Skeletal muscle tissue (tissue), 4 donors: ENCODE data around the gene SCUBE3. TPM values are rescaled to one million over a fixed set of nuclear protein-coding genes. Genes with fewer than 3 reads are reported as not detected.

Experiments
- H3K27ac ChIP-seq: one replicate; pipeline ENCODE4 v1.7.0; 2013; ENCODE audit warnings: mild to moderate bottlenecking, low read depth, low read length, inconsistent platforms
- H3K27me3 ChIP-seq, 3 donors: one replicate each; pipeline ENCODE4 v1.7.0; 2013; ENCODE audit warnings: low read length in 3 of 3; ENCODE audit not compliant: control insufficient read depth in 3 of 3, insufficient read depth in 3 of 3
- H3K36me3 ChIP-seq, 3 donors: one replicate each; pipeline ENCODE4 v1.7.0; 2013; ENCODE audit warnings: low read length in 3 of 3; ENCODE audit not compliant: control insufficient read depth in 3 of 3, insufficient read depth in 3 of 3
- H3K4me1 ChIP-seq, 3 donors: one replicate each; pipeline ENCODE4 v1.7.0; 2013; ENCODE audit warnings: low read length in 3 of 3, mild to moderate bottlenecking in 3 of 3; ENCODE audit not compliant: control insufficient read depth in 3 of 3, insufficient read depth in 3 of 3
- H3K4me3 ChIP-seq, 3 donors: one replicate each; pipeline ENCODE4 v1.7.0; 2013; ENCODE audit warnings: low read length in 3 of 3
- H3K9ac ChIP-seq, 3 donors: one replicate each; pipeline ENCODE4 v1.7.0; 2013; ENCODE audit warnings: low read length in 3 of 3, mild to moderate bottlenecking in 3 of 3, moderate library complexity in 2 of 3, low read depth in 1 of 3
- H3K9me3 ChIP-seq, 3 donors: one replicate each; pipeline ENCODE4 v1.7.0; 2013; ENCODE audit warnings: low read length in 3 of 3; ENCODE audit not compliant: control insufficient read depth in 3 of 3
- total RNA-seq: library from RNA; depleted of rRNA; stranded (reverse); fragments of >200 nt; gene quantifications from one replicate; pipeline ENCODE4 v1.2.3, GENCODE V29; 2014
- donor health status: Osteomylitis.

Gene SCUBE3
- total RNA-seq, 1 donor from 2014 or later: 0.52 TPM

DNA sequence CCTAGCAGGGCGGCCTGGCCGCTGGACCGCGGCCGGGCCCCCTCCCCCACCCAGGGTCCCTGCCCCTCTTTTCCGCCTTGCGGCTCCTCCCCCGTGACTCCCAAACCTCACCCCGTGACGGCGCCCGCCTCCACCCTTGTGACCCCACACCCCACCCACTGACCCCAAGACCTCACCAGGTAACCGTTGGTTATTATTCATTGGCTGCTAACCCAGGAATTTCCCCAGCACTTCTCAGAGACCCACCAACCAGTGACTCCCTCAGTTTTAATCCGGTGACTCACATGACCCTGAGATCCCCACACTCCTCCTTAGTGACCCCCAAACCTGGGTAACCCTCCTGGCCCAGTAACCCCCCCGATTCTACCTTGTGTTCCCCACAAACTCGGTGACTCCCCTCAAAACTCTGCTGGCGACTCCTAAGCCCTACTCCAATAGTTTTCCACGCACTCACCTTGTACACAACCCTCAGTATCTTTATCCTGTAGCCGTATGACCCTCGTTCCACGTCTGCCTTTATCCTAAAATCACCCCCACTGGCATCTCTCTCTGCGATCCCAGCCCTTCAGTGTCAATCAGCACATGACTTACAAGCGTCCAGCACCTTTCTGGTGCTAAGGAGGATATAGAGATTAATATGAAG, 46.3 kb downstream of the SCUBE3 start:
- H3K9me3 ChIP-seq: no peaks in the 10 kb centered on the region
- peak overlapping the region; percentile 97 for H3K27ac ChIP-seq
- H3K4me3 ChIP-seq: peak overlapping the region; percentile 95 to 99 (median 96)
- H3K4me1 ChIP-seq: peaks cover 35 to 47% (median 39%) of the 10 kb centered on the region in 3 donors
- H3K9ac ChIP-seq: peak overlapping the region; percentile 90 to 92 (median 91)
- H3K27me3 ChIP-seq: no peaks in the 10 kb centered on the region
- H3K36me3 ChIP-seq: no peaks in the 10 kb centered on the region

GRCh38 chr6:35260591-35261570, 47.1 kb downstream of the SCUBE3 start:
- Histone ChIP-seq H3K36me3 (no peaks in the 10 kb centered on the region), H3K27ac (peak overlapping the region; percentile 97), H3K4me1 (peaks cover 40 to 53% (median 41%) of the 10 kb centered on the region in 3 donors), H3K9me3 (no peaks in the 10 kb centered on the region), H3K9ac (peak overlapping the region; percentile 90 to 92 (median 91)), H3K27me3 (no peaks in the 10 kb centered on the region), H3K4me3 (peak overlapping the region; percentile 95 to 99 (median 96))

DNA sequence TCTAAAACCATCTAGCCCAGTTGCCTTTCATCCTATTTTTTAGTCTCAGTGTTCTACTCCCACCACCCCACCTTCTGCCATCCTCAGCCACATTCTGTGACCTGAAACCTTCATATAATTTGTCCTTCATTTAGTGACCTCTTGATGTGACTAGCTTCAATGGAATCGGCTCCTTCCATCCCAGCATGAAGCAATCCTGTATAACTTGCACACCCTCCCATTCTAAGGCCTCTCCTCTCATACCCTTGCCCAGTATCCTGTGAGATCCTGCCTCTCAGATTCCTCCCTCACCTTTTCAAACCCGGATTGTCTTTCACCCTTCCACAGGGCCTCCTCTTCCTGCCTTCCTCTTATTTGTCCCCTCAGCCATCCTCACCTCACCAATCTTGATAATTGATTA, 48.8 kb downstream of the SCUBE3 start:
- H3K4me3 ChIP-seq: no peak overlapping the region
- peak overlapping the region; percentile 51 for H3K27ac ChIP-seq
- no peaks in the 10 kb centered on the region for H3K36me3 ChIP-seq
- peak overlapping the region in 1 of 3 donors; percentile 20 for H3K9ac ChIP-seq
- H3K27me3 ChIP-seq: no peaks in the 10 kb centered on the region
- peaks cover 48 to 63% (median 50%) of the 10 kb centered on the region in 3 donors for H3K4me1 ChIP-seq
- H3K9me3 ChIP-seq: no peaks in the 10 kb centered on the region

- no peaks in the 10 kb centered on the region for H3K9me3 ChIP-seq
- no peak overlapping the region for H3K4me3 ChIP-seq
- H3K27me3 ChIP-seq: no peaks in the 10 kb centered on the region
- H3K4me1 ChIP-seq: peaks cover 44 to 56% (median 54%) of the 10 kb centered on the region in 3 donors
- peak overlapping the region in 1 of 3 donors; percentile 27 for H3K9ac ChIP-seq
- H3K27ac ChIP-seq: peak overlapping the region; percentile 51
- no peaks in the 10 kb centered on the region for H3K36me3 ChIP-seq
Observed at GRCh38 chr6:35264550-35265274, 51.0 kb downstream of the SCUBE3 start.

GRCh38 chr6:35265523-35265922, 51.8 kb downstream of the SCUBE3 start:
- Histone ChIP-seq H3K4me3 (peak overlapping the region in 1 of 3 donors; percentile 17), H3K9me3 (no peaks in the 10 kb centered on the region), H3K27me3 (no peaks in the 10 kb centered on the region), H3K4me1 (peaks cover 39 to 51% (median 49%) of the 10 kb centered on the region in 3 donors), H3K36me3 (no peaks in the 10 kb centered on the region), H3K9ac (no peak overlapping the region), H3K27ac (peak overlapping the region; percentile 51)

DNA sequence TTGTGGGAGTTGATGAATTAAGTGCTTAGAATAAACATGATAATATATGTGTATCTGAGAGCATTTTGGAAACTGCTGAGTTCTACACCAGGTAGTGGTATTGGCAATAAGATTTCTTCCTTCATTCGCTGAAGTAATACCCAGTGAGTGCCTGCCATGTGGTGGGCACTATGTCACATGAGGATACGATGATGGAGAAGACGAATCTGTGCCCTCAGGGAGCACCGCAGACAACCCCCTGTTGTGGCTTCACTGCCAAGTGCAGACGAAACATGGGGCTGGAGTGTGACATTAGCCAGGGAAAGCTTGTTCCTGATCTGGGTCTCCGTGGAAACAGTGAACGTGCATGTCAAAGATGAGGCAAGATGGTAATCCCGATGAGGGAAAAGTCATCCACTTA, 53.7 kb downstream of the SCUBE3 start:
- no peaks in the 10 kb centered on the region for H3K27me3 ChIP-seq
- no peaks in the 10 kb centered on the region for H3K9me3 ChIP-seq
- no peak overlapping the region for H3K4me3 ChIP-seq
- H3K36me3 ChIP-seq: no peaks in the 10 kb centered on the region
- H3K9ac ChIP-seq: peak overlapping the region in 1 of 3 donors; percentile 16
- H3K4me1 ChIP-seq: peaks cover 37 to 47% (median 42%) of the 10 kb centered on the region in 3 donors
- H3K27ac ChIP-seq: peak overlapping the region; percentile 5

- Histone ChIP-seq H3K9me3 (no peaks in the 10 kb centered on the region), H3K4me1 (peaks cover 32 to 43% (median 39%) of the 10 kb centered on the region in 3 donors), H3K27ac (peak overlapping the region; percentile 5)
Observed at GRCh38 chr6:35267897-35268296, 54.1 kb downstream of the SCUBE3 start.

GRCh38 chr6:35272005-35272404, 58.2 kb downstream of the SCUBE3 start:
- no peak overlapping the region for H3K27ac ChIP-seq
- H3K9me3 ChIP-seq: no peaks in the 10 kb centered on the region
- H3K4me3 ChIP-seq: no peak overlapping the region
- no peak overlapping the region for H3K9ac ChIP-seq
- no peaks in the 10 kb centered on the region for H3K27me3 ChIP-seq
- H3K36me3 ChIP-seq: no peaks in the 10 kb centered on the region
- H3K4me1 ChIP-seq: peaks cover 20 to 35% (median 28%) of the 10 kb centered on the region in 3 donors

More at GRCh38 chr6:35267897-35268296, 54.1 kb downstream of the SCUBE3 start:
- H3K27me3 ChIP-seq: no peaks in the 10 kb centered on the region
- peak overlapping the region in 1 of 3 donors; percentile 16 for H3K9ac ChIP-seq
- H3K36me3 ChIP-seq: no peaks in the 10 kb centered on the region
- no peak overlapping the region for H3K4me3 ChIP-seq

DNA sequence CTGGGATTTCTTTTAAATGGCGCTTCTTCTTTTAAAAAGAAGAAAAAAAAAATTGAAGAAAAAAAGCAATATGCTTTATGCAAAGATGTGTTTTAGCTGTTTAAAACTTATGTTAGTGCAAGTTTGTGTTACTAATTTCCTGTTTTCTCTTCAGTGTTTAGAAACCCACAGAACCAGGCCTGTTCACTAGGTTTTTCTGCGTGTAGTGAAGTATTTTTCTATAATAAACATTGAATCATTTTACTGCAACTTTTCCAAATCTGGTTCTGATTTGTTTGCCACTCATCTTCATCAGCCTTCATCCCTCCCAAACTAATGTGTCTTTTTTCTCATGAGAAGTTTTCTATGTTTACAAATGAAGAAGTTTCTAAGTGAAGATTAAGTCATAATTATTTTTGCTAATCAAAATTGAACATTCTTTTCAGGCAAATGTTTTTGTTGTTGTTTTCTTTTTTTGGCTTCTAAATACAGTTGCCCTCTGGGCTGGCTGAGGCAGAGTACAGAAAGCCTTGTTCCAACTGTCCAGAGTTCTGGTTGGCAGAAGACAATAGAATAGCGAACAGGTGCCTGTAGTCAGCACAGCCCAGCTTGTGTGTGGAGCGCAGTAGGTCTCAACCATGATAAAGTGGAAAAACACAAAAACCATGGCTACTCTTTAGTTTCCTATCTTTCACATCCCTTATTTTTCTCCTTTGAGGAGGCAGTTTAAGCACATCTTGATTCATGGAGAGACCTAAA, 60.2 kb downstream of the SCUBE3 start:
- Histone ChIP-seq H3K4me3 (no peak overlapping the region), H3K9me3 (no peaks in the 10 kb centered on the region), H3K27ac (peak overlapping the region; percentile 25), H3K4me1 (peaks cover 12 to 24% (median 17%) of the 10 kb centered on the region in 3 donors), H3K27me3 (no peaks in the 10 kb centered on the region), H3K36me3 (no peaks in the 10 kb centered on the region), H3K9ac (no peak overlapping the region)
